Endothelial cell of hepatic sinusoid (primary cell): ENCODE measurements around the gene RAB3GAP2.
"Not testable (repeated sequence)": the region's sequence is repeated elsewhere in the genome, so short reads cannot be mapped to it uniquely, and the experiment has no call there.

Source experiments
- in situ Hi-C: cut with HindIII; loops from 2 replicates; pipeline ENCODE4 v1.10.0; 2017; ENCODE audit warnings: low sequenced_read_pairs

Gene RAB3GAP2

GRCh38 chr1:220153147-220153546 lies 119.1 kb downstream of the RAB3GAP2 start:
- in situ Hi-C loops, result no loop called here

GRCh38 chr1:220151454-220151853 lies 120.8 kb downstream of the RAB3GAP2 start:
- in situ Hi-C loops, result no loop called here

GRCh38 chr1:220149742-220150141 lies 122.5 kb downstream of the RAB3GAP2 start:
- in situ Hi-C loops, result loop anchor here (5.0 kb wide), 2 partner anchors 53 to 82 kb away; no protein-coding TSS in a partner anchor

GRCh38 chr1:220144051-220144450 lies 128.2 kb downstream of the RAB3GAP2 start:
- in situ Hi-C loops, result no loop called here

GRCh38 chr1:220139966-220140365 lies 132.3 kb downstream of the RAB3GAP2 start:
- in situ Hi-C loops, result no loop called here

GRCh38 chr1:220137019-220137786 lies 135.1 kb downstream of the RAB3GAP2 start:
- in situ Hi-C loops, result no loop called here

GRCh38 chr1:220135755-220136154 lies 136.5 kb downstream of the RAB3GAP2 start:
- in situ Hi-C loops, result no loop called here

- in situ Hi-C loops, result no loop called here
Measured at GRCh38 chr1:220129479-220130210, 142.6 kb downstream of the RAB3GAP2 start.

GRCh38 chr1:220127076-220127475 lies 145.2 kb downstream of the RAB3GAP2 start:
- in situ Hi-C loops, result no loop called here

- in situ Hi-C loops, result loop anchor here (5.0 kb wide), 1 partner anchor 57 kb away; no protein-coding TSS in a partner anchor
Measured at GRCh38 chr1:220124542-220124941, 147.7 kb downstream of the RAB3GAP2 start.

- in situ Hi-C loops, result loop anchor here (5.0 kb wide), 1 partner anchor 57 kb away; no protein-coding TSS in a partner anchor
Measured at GRCh38 chr1:220123889-220124288, 148.4 kb downstream of the RAB3GAP2 start.

- in situ Hi-C loops, result loop anchor here (5.0 kb wide), 1 partner anchor 56 kb away; no protein-coding TSS in a partner anchor
Measured at GRCh38 chr1:220123066-220123465, 149.2 kb downstream of the RAB3GAP2 start.

GRCh38 chr1:220121791-220122530 lies 150.3 kb downstream of the RAB3GAP2 start:
- in situ Hi-C loops, result loop anchor here (5.0 kb wide), 1 partner anchor 55 kb away; no protein-coding TSS in a partner anchor

- in situ Hi-C loops, result no loop called here
Measured at GRCh38 chr1:220119043-220119512, 153.2 kb downstream of the RAB3GAP2 start.

GRCh38 chr1:220113136-220113695 lies 159.0 kb downstream of the RAB3GAP2 start:
- in situ Hi-C loops, result no loop called here

GRCh38 chr1:220112600-220112999 lies 159.7 kb downstream of the RAB3GAP2 start:
- in situ Hi-C loops, result not testable (repeated sequence)

GRCh38 chr1:220110473-220110872 lies 161.8 kb downstream of the RAB3GAP2 start:
- in situ Hi-C loops, result not testable (repeated sequence)

- in situ Hi-C loops, result no loop called here
Measured at GRCh38 chr1:220099826-220100225, 172.4 kb downstream of the RAB3GAP2 start.
